NT2/D1 (cell line): ENCODE measurements around the gene PTDSS2.

Source experiments
- DNase-seq: peaks from one replicate; pipeline ENCODE4 v3.0.0-alpha.2; 2011; ENCODE audit warnings: low read depth, low spot score
- H3K27me3 ChIP-seq: 2 replicates; pipeline ENCODE4 v1.6.0; 2011; ENCODE audit warnings: mild to moderate bottlenecking; ENCODE audit not compliant: insufficient read length, insufficient read depth
- H3K36me3 ChIP-seq: 2 replicates; pipeline ENCODE4 v1.6.1; 2011; ENCODE audit warnings: mild to moderate bottlenecking, low read length, mixed read lengths; ENCODE audit not compliant: insufficient read depth, insufficient read length
- H3K4me1 ChIP-seq: 2 replicates; pipeline ENCODE4 v1.5.1; 2011; ENCODE audit not compliant: insufficient read depth, insufficient read length
- H3K4me3 ChIP-seq: 2 replicates; pipeline ENCODE4 v1.5.1; 2011; ENCODE audit warnings: low read depth; ENCODE audit not compliant: insufficient read length
- H3K9ac ChIP-seq: 2 replicates; pipeline ENCODE4 v1.6.0; 2011; ENCODE audit warnings: low read depth; ENCODE audit not compliant: insufficient read length
- H3K9me3 ChIP-seq: 2 replicates; pipeline ENCODE4 v1.5.1; 2011; ENCODE audit warnings: mild to moderate bottlenecking, low read length; ENCODE audit not compliant: insufficient read depth
- SUZ12 ChIP-seq: IDR thresholded peaks from 2 replicates; pipeline ENCODE4 v1.6.1; 2011; ENCODE audit not compliant: insufficient read length, insufficient read depth; ENCODE audit errors: extremely low read depth
- YY1 ChIP-seq: IDR thresholded peaks from 2 replicates; pipeline ENCODE4 v1.6.1; 2011; ENCODE audit not compliant: insufficient read length, insufficient read depth
- ZNF274 ChIP-seq: IDR thresholded peaks from 2 replicates; pipeline ENCODE4 v1.6.1; 2011; ENCODE audit warnings: mild to moderate bottlenecking, low read depth, low read length

PTDSS2 gene

DNA sequence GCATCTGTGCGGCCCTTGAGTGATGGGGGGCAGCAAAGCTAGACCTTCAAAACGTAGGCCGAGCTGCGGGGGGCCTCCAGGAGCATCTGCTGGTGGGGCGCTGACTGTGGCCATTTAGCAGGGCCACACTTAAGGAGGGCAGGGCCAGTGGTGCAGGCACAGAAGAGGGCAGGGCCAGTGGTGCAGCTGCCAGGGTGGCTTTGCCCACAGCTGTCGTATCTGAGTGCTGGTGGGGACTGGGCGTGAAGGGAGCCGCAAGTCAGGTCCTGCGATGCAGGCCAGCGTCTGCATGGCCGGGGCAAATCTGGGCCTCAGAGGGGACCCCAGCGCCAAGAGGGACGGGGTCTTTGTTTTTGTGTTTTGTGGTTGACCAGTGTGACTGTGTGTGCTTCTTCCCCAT is 29.2 kb downstream of the PTDSS2 start:
- DNase-seq = no peak
- no peaks in the 10 kb centered on the region; the same call in 1 of the 2 replicates for H3K9me3 ChIP-seq
- H3K4me3 ChIP-seq = no peak overlapping the region
- H3K9ac ChIP-seq = no peak overlapping the region
- H3K36me3 ChIP-seq = peaks cover 33% of the 10 kb centered on the region
- no peak for TF ChIP-seq ZNF274
- TF ChIP-seq SUZ12 = no peak
- TF ChIP-seq YY1 = no peak
- H3K27me3 ChIP-seq = no peaks in the 10 kb centered on the region
- peaks cover 11% of the 10 kb centered on the region for H3K4me1 ChIP-seq

DNA sequence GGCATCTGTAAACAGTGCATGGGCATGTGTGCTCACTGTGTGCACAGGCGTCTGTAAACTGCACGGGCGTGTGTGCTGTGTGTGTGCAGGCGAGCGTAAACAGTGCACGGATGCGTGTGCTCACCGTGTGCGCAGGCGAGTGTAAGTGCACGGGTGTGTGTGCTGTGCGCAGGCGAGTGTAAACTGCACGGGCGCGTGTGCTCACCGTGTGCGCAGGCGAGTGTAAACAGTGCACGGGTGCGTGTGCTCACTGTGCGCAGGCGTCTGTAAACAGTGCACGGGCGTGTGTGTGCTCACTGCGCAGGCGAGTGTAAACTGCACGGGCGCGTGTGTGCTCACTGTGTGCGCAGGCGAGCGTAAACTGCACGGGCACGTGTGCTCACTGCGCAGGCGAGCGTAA is 34.5 kb downstream of the PTDSS2 start:
- H3K4me3 ChIP-seq = no peak overlapping the region
- H3K36me3 ChIP-seq = peaks cover 56% of the 10 kb centered on the region
- H3K9ac ChIP-seq = no peak overlapping the region
- DNase-seq = no peak
- H3K9me3 ChIP-seq = no peaks in the 10 kb centered on the region; the same call in 1 of the 2 replicates
- peaks cover 2% of the 10 kb centered on the region for H3K4me1 ChIP-seq
- no peaks in the 10 kb centered on the region for H3K27me3 ChIP-seq
- no peak for TF ChIP-seq YY1
- TF ChIP-seq ZNF274 = no peak
- TF ChIP-seq SUZ12 = no peak

DNA sequence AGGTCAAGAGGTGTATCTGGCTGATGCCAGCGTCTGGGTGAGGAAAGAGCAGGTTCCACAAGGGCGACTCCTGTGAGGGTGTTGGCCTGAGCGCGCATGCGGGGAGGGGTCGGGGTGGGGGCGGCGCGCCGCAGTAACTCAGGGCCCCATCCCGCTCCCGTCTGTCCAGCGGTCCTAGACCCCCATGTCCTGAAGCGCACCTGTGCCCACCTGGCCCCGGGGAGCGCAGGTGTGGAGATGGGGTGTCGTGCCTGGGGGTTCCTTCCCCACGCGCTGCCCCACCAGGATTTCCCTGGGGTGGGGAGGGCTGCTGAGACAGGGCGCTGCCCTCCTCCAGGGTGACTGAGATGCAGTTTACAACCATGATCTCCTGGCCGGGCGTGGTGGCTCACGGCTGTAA is 36.1 kb downstream of the PTDSS2 start:
- H3K9me3 ChIP-seq = no peaks in the 10 kb centered on the region; the same call in 1 of the 2 replicates
- H3K4me3 ChIP-seq = no peak overlapping the region
- no peaks in the 10 kb centered on the region for H3K27me3 ChIP-seq
- peaks cover 2% of the 10 kb centered on the region for H3K4me1 ChIP-seq
- peaks cover 64% of the 10 kb centered on the region for H3K36me3 ChIP-seq
- DNase-seq = no peak
- no peak overlapping the region for H3K9ac ChIP-seq
- TF ChIP-seq ZNF274 = no peak
- TF ChIP-seq YY1 = no peak
- no peak for TF ChIP-seq SUZ12

DNA sequence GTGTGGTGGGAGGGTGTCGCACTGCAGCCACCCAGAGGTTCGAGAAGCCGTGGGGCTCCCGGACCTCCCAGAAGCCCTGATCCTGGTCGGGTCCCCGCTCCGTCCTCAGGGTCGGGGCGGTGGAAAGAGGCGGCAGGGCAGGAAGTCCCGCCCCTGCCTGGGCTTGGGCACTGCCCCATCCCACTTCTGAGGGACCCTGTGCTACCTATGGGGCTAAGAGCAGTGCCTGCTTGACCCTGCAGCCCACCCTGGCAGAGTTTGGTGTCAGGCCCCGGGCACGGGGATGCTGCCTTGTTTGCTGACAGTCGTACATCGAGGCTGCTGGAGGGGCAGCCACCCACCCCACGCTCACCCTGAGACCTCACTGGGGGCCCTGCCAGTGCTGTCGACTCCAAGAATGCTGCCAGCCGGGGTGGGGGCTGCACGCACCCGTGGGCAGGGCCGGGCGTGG is 37.5 kb downstream of the PTDSS2 start:
- peaks cover 2% of the 10 kb centered on the region for H3K4me1 ChIP-seq
- H3K9me3 ChIP-seq = no peaks in the 10 kb centered on the region
- no peak overlapping the region for H3K4me3 ChIP-seq
- TF ChIP-seq YY1 (no peak), SUZ12 (no peak), ZNF274 (no peak)
- H3K27me3 ChIP-seq = no peaks in the 10 kb centered on the region
- DNase-seq = no peak
- peaks cover 68% of the 10 kb centered on the region for H3K36me3 ChIP-seq
- H3K9ac ChIP-seq = no peak overlapping the region

DNA sequence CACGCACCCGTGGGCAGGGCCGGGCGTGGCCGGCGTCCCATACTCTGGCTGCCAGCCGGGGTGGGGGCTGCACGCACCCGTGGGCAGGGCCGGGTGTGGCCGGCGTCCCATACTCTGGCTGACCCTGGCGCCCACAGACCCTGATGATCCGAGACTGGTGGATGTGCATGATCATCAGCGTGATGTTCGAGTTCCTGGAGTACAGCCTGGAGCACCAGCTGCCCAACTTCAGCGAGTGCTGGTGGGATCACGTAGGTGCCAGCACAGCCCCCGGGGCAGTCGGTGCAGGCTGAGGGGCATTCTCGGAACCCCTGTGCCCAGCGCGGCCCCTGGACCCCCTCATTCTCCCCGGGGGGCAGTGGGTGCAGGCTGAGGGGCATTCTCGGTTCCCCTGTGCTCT is 38.0 kb downstream of the PTDSS2 start:
- TF ChIP-seq YY1 (no peak), ZNF274 (no peak), SUZ12 (no peak)
- Histone ChIP-seq H3K27me3 (no peaks in the 10 kb centered on the region), H3K4me1 (peaks cover 2% of the 10 kb centered on the region), H3K4me3 (no peak overlapping the region), H3K9ac (no peak overlapping the region), H3K36me3 (peaks cover 73% of the 10 kb centered on the region), H3K9me3 (no peaks in the 10 kb centered on the region)
- no peak for DNase-seq

DNA sequence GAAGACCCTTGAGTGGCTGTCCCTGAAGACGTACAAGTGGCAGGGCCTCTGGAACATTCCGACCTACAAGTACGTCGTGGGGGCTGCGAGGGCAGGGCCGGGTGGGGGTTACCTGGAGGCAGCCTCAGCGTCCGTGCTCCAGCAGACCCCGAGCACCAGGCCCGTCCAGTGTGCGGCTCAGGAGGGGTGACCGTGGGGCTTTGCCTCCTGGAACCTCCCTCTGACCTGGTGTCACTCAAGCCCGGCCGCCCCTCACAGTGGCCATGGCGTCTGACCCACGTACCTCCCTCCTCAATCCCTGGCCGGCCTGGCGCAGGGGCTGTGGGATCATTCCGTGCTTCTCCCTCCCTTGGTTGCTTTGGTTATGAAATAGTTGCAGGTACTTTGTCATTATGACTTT is 38.5 kb downstream of the PTDSS2 start:
- DNase-seq = no peak
- Histone ChIP-seq H3K36me3 (peaks cover 76% of the 10 kb centered on the region), H3K9ac (no peak overlapping the region), H3K4me1 (peaks cover 2% of the 10 kb centered on the region), H3K4me3 (no peak overlapping the region), H3K9me3 (no peaks in the 10 kb centered on the region), H3K27me3 (no peaks in the 10 kb centered on the region)
- TF ChIP-seq ZNF274 (no peak), YY1 (no peak), SUZ12 (no peak)

DNA sequence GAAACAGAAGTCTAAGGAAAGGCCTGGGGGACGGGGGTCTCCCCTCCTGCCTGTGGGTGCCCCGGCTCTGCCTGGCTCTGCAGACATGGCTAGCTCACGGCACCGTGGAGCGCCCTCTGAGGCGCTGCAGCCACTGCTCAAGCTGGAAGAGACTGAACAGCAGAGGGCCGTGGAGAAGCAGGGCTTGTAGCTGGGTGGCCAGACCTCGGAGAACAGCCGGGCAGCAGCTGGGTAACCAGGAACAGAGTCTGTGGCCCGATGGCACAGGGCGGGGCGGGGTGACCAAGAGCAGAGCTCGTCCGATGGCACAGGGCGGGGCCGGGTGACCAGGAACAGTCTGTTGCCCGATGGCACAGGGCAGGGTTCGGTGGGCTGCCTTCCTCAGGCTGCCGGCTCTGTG is 38.9 kb downstream of the PTDSS2 start:
- H3K27me3 ChIP-seq = no peaks in the 10 kb centered on the region
- no peak for DNase-seq
- TF ChIP-seq SUZ12 (no peak), ZNF274 (no peak), YY1 (no peak)

More for the DNA sequence above, 38.9 kb downstream of the PTDSS2 start:
- Histone ChIP-seq H3K9me3 (no peaks in the 10 kb centered on the region), H3K36me3 (peaks cover 80% of the 10 kb centered on the region), H3K4me3 (no peak overlapping the region), H3K4me1 (peaks cover 2% of the 10 kb centered on the region), H3K9ac (no peak overlapping the region)
